Measurements from ENCODE around the gene VOPP1.

Gene VOPP1

DNA sequence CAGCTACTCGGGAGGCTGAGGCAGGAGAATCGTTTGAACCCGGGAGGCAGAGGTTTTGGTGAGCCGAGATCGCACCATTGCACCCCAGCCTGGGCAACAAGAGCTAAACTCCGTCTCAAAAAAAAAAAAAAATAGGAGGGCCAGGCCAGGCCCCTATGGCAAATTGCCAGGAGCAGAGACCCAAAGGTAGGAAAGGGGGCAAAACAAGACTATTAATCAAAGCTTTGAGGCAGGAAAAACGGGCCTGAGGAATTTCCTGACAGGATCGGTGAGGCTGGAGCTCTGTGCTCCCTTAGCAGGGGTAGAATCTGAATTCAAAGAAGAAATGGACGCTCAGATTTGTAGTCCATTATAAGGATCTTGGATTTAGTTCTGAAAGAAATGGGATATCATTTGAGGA lies 2.8 kb upstream of the VOPP1 start:
- peaks cover 19% of the 10 kb centered on the region for H3K79me2 ChIP-seq (ENCODE audit: insufficient read depth, low read length)
- no peak overlapping the region for H2AFZ ChIP-seq (ENCODE audit: low read depth, low read length, severe bottlenecking)
- H4K20me1 ChIP-seq (ENCODE audit: low read depth, low read length), result peaks cover 7% of the 10 kb centered on the region; the same call in 1 of the 2 replicates
- no peak overlapping the region for H3K4me3 ChIP-seq (ENCODE audit: insufficient read depth, low read length, poor library complexity, severe bottlenecking)
- TF ChIP-seq, protein P1, sequence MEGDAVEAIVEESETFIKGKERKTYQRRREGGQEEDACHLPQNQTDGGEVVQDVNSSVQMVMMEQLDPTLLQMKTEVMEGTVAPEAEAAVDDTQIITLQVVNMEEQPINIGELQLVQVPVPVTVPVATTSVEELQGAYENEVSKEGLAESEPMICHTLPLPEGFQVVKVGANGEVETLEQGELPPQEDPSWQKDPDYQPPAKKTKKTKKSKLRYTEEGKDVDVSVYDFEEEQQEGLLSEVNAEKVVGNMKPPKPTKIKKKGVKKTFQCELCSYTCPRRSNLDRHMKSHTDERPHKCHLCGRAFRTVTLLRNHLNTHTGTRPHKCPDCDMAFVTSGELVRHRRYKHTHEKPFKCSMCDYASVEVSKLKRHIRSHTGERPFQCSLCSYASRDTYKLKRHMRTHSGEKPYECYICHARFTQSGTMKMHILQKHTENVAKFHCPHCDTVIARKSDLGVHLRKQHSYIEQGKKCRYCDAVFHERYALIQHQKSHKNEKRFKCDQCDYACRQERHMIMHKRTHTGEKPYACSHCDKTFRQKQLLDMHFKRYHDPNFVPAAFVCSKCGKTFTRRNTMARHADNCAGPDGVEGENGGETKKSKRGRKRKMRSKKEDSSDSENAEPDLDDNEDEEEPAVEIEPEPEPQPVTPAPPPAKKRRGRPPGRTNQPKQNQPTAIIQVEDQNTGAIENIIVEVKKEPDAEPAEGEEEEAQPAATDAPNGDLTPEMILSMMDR (IDR thresholded peaks at IDR 0.05; ENCODE audit: insufficient read depth, low read length, poor library complexity, severe bottlenecking), result no peak
- no peak for TF ChIP-seq EZH2phosphoT487 (conservative IDR thresholded peaks at IDR 0.05; ENCODE audit: low read length)
- no peaks in the 10 kb centered on the region for H3K36me3 ChIP-seq (ENCODE audit: low read length)
- no peaks in the 10 kb centered on the region for H3K9me2 ChIP-seq (replicated peaks; ENCODE audit: insufficient read depth, low read length)
- no peaks in the 10 kb centered on the region for H3K9me3 ChIP-seq (ENCODE audit: insufficient read depth, low read length)
- H3F3A ChIP-seq (ENCODE audit: insufficient read depth), result peaks cover 7% of the 10 kb centered on the region; the same call in 1 of the 2 replicates
- H3K4me2 ChIP-seq (ENCODE audit: low read depth, low read length, poor library complexity, severe bottlenecking), result no peak overlapping the region
- no peak overlapping the region for H3K27ac ChIP-seq (ENCODE audit: low read depth, low read length)
- no peak overlapping the region for H3K9ac ChIP-seq (ENCODE audit: low read length)
- no peaks in the 10 kb centered on the region for H3K27me3 ChIP-seq (ENCODE audit: low read length)

DNA sequence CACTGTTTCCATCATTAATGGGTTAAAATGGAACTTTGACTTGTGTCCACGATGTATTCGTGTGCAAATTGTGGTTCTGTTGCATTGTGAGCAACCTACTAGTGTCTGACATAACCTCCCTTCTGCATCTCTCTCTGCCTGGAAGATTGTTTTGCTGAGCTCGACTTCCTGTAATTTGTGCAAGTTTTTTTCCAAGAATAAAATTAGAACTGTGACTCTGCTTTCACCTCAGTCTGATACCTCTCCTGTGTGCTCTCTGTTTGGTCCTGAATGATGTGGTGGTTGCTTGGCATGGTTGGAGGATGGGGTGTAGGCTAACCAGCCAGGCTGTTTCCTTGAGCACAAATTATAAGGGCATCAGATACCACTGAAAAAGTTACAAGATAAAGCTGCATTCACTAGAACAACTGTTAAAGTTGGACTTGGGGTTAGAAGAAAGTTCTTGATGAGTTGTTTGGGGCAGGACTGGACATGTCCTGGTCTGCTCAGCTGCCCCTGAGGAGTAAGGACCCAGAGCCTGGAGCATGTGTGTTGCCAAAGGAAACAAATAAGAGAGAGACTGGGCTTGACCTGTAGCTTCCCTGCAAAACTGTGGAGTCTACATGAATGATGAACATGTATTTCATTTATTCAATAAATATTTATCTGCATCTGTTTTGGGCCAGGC lies 1.9 kb upstream of the VOPP1 start:
- no peak overlapping the region for H3K9ac ChIP-seq (ENCODE audit: low read length)
- H3K27me3 ChIP-seq (ENCODE audit: low read length), result no peaks in the 10 kb centered on the region
- peaks cover 8% of the 10 kb centered on the region; the same call in 1 of the 2 replicates for H4K20me1 ChIP-seq (ENCODE audit: low read depth, low read length)
- H3K27ac ChIP-seq (ENCODE audit: low read depth, low read length), result no peak overlapping the region
- peaks cover 12% of the 10 kb centered on the region; the same call in 1 of the 2 replicates for H3F3A ChIP-seq (ENCODE audit: insufficient read depth)
- no peak overlapping the region for H3K4me2 ChIP-seq (ENCODE audit: low read depth, low read length, poor library complexity, severe bottlenecking)
- H3K4me3 ChIP-seq (ENCODE audit: insufficient read depth, low read length, poor library complexity, severe bottlenecking), result no peak overlapping the region
- H3K36me3 ChIP-seq (ENCODE audit: low read length), result no peaks in the 10 kb centered on the region
- TF ChIP-seq, protein P1 (IDR thresholded peaks at IDR 0.05; ENCODE audit: insufficient read depth, low read length, poor library complexity, severe bottlenecking), result no peak
- TF ChIP-seq EZH2phosphoT487 (conservative IDR thresholded peaks at IDR 0.05; ENCODE audit: low read length), result no peak
- no peaks in the 10 kb centered on the region for H3K9me3 ChIP-seq (ENCODE audit: insufficient read depth, low read length)
- no peaks in the 10 kb centered on the region for H3K9me2 ChIP-seq (replicated peaks; ENCODE audit: insufficient read depth, low read length)
- no peak overlapping the region for H2AFZ ChIP-seq (ENCODE audit: low read depth, low read length, severe bottlenecking)
- peaks cover 28% of the 10 kb centered on the region for H3K79me2 ChIP-seq (ENCODE audit: insufficient read depth, low read length)

DNA sequence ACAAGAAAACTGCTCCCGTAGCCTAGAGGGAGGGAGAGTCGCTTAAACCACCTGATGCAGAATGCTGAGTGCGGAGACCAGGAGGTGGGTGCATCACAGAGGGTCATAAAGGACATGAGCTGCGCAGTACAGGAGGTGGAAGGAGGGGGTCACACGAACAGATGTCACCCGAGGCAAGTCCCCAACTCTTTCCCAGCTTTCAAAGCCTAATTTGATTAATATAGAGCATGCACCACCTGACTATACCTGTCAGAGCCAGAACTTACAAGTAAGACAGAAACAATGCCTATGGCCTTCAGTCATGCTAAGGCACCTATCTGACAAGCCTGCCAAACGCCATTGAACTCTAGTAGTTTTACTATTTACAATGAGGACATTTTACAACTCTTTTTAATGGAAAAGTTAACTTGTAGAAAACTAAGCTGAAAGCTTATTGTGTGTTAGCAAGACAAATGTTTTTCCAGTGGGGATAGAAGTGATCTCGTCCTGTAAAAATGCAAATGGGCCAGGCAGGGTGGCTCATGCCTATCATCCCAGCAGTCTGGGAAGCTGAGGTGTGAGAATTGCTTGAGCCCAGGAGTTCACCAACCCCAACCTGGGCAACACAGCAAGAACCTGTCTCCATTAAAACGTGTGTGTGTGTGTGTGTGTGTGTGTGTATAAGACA lies 1.1 kb upstream of the VOPP1 start:
- TF ChIP-seq, protein P1 (IDR thresholded peaks at IDR 0.05; ENCODE audit: insufficient read depth, low read length, poor library complexity, severe bottlenecking), result no peak
- TF ChIP-seq EZH2phosphoT487 (conservative IDR thresholded peaks at IDR 0.05; ENCODE audit: low read length), result no peak
- no peaks in the 10 kb centered on the region for H3K9me3 ChIP-seq (ENCODE audit: insufficient read depth, low read length)
- peak overlapping the region; percentile 94 for H3K9ac ChIP-seq (ENCODE audit: low read length)
- H3K9me2 ChIP-seq (replicated peaks; ENCODE audit: insufficient read depth, low read length), result no peaks in the 10 kb centered on the region
- peaks cover 13% of the 10 kb centered on the region; the same call in 1 of the 2 replicates for H4K20me1 ChIP-seq (ENCODE audit: low read depth, low read length)
- H3K27ac ChIP-seq (ENCODE audit: low read depth, low read length), result no peak overlapping the region
- H3K79me2 ChIP-seq (ENCODE audit: insufficient read depth, low read length), result peaks cover 36% of the 10 kb centered on the region
- H3K4me3 ChIP-seq (ENCODE audit: insufficient read depth, low read length, poor library complexity, severe bottlenecking), result no peak overlapping the region
- no peak overlapping the region for H2AFZ ChIP-seq (ENCODE audit: low read depth, low read length, severe bottlenecking)
- H3K27me3 ChIP-seq (ENCODE audit: low read length), result no peaks in the 10 kb centered on the region
- H3K36me3 ChIP-seq (ENCODE audit: low read length), result no peaks in the 10 kb centered on the region
- H3F3A ChIP-seq (ENCODE audit: insufficient read depth), result peaks cover 12% of the 10 kb centered on the region; the same call in 1 of the 2 replicates
- peak overlapping the region; percentile 65 for H3K4me2 ChIP-seq (ENCODE audit: low read depth, low read length, poor library complexity, severe bottlenecking)
